BJ (cell line): Measurements from ENCODE around the gene IFI27L2. TPM values are rescaled to one million over a fixed set of nuclear protein-coding genes. Genes with fewer than 3 reads are reported as not detected.
"Not testable (repeated sequence)": the region's sequence is repeated elsewhere in the genome, so short reads cannot be mapped to it uniquely, and the experiment has no call there.

Experiments
- CTCF ChIA-PET: fragments of 350-600 bp; formaldehyde crosslinking; extraction: SDS; loops from one replicate; lab custom pipeline; 2021; ENCODE audit warnings: antibody characterized with exemption, inconsistent platforms; lab: Yijun Ruan, JAX
- POLR2A ChIA-PET: fragments of 300-600 bp; sonication (Branson Sonifier 250); formaldehyde crosslinking; extraction: SDS; loops from one replicate; lab custom pipeline; 2021; ENCODE audit warnings: antibody characterized with exemption; lab: Charles Lee
- DNase-seq: peaks from one replicate; pipeline ENCODE4 v3.0.0-alpha.2; 2011; ENCODE audit warnings: low read depth
- H3K27me3 ChIP-seq: 2 replicates; pipeline ENCODE4 v1.6.0; 2011; ENCODE audit warnings: low read length; ENCODE audit not compliant: control insufficient read depth, insufficient read depth
- H3K36me3 ChIP-seq: 2 replicates; pipeline ENCODE4 v1.5.1; 2011; ENCODE audit warnings: low read length; ENCODE audit not compliant: control insufficient read depth, insufficient read depth
- H3K4me3 ChIP-seq: 2 replicates; pipeline ENCODE4 v1.5.1; 2011; ENCODE audit warnings: low read depth, mild to moderate bottlenecking, control low read depth, low read length
- CTCF ChIP-seq: IDR thresholded peaks from 2 replicates; pipeline ENCODE4 v1.5.1; 2011; ENCODE audit warnings: low read depth, mild to moderate bottlenecking, control low read depth, inconsistent platforms, low read length, moderate library complexity; ENCODE audit not compliant: insufficient read depth
- polyA plus RNA-seq: library from polyadenylated mRNA; depleted of rRNA; stranded (reverse); fragments of >200 nt; gene quantifications from 2 replicates; pipeline ENCODE4 v1.2.3, GENCODE V29; 2011

IFI27L2 gene
- polyA plus RNA-seq, 1 experiment = 201 TPM

GRCh38 chr14:94161981-94162380 is 32.6 kb upstream of the IFI27L2 start:
- ChIA-PET CTCF (interaction anchor here (0.7 to 1.0 kb wide), 2 partner anchors 19 to 20 kb away, joined by 3 read pairs; no protein-coding TSS in a partner anchor), POLR2A (no interaction called here)
- DNase-seq = no peak
- Histone ChIP-seq H3K36me3 (no peaks in the 10 kb centered on the region), H3K4me3 (no peak overlapping the region), H3K27me3 (peaks cover 7% of the 10 kb centered on the region)
- no peak for TF ChIP-seq CTCF

DNA sequence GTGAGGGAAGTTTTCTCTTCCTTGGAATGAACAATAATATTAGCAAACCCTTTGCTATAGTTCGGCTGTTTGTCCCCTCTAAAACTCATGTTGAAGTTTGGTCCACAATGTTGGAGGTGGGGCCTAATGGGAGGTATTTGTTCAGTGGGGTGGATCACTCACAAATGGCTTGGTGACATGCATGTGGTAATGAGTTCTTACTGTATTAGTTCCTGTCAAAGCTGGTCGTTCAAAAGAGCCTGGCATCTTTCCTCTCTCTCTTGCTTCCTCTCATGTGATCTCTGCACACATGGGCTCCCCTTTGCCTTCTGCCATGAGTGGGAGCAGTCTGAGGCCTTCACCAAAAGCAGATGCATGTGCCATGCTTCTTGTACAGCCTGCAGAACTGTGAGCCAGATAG is 31.7 kb upstream of the IFI27L2 start:
- CTCF ChIA-PET = interaction anchor here (1.0 kb wide), 1 partner anchor 21 kb away, joined by 3 read pairs; no protein-coding TSS in a partner anchor
- DNase-seq = no peak
- Histone ChIP-seq H3K36me3 (no peaks in the 10 kb centered on the region), H3K4me3 (no peak overlapping the region), H3K27me3 (peaks cover 9% of the 10 kb centered on the region)
- no peak for TF ChIP-seq CTCF
- POLR2A ChIA-PET = no interaction called here

- peaks cover 2% of the 10 kb centered on the region; the same call in 1 of the 2 replicates for H3K27me3 ChIP-seq
- H3K4me3 ChIP-seq = no peak overlapping the region
- TF ChIP-seq CTCF = no peak
- POLR2A ChIA-PET = no interaction called here
- H3K36me3 ChIP-seq = no peaks in the 10 kb centered on the region
- DNase-seq = no peak
- CTCF ChIA-PET = interaction anchor here (0.8 kb wide), 1 partner anchor 12 kb away, joined by 4 read pairs; no protein-coding TSS in a partner anchor
Measured at GRCh38 chr14:94158239-94158883, 29.0 kb upstream of the IFI27L2 start.

DNA sequence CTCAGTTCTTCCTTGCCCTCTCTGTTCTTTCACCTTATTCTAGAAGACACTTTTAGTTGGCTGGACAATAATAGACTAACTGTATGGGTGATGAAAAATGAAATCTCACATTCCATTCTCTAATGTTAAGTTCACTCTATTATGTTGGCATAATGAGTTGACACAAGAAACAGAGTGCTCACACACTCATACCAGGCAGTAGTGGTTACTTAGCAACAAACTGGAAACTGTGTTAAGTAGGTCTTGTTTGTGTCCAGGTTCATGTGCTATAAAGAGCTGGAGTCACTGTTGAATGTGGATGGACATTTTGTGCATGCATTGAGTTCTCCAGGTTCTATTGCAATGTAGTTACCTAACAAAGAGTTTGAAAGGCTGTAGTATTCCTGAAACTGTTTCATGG is 27.8 kb upstream of the IFI27L2 start:
- H3K4me3 ChIP-seq = no peak overlapping the region
- H3K27me3 ChIP-seq = peaks cover 4% of the 10 kb centered on the region; the same call in 1 of the 2 replicates
- POLR2A ChIA-PET = no interaction called here
- CTCF ChIA-PET = interaction anchor here (0.8 kb wide), 1 partner anchor 13 kb away, joined by 4 read pairs; no protein-coding TSS in a partner anchor
- no peak for DNase-seq
- H3K36me3 ChIP-seq = no peaks in the 10 kb centered on the region
- TF ChIP-seq CTCF = no peak

- H3K27me3 ChIP-seq, POLR2A ChIA-PET, H3K4me3 ChIP-seq, H3K36me3 ChIP-seq, CTCF ChIA-PET, DNase-seq: not testable (repeated sequence)
Measured at GRCh38 chr14:94156143-94156542, 26.7 kb upstream of the IFI27L2 start.
